ENCODE data around the gene MAEA.
"Not testable (repeated sequence)": the region's sequence is repeated elsewhere in the genome, so short reads cannot be mapped to it uniquely, and the experiment has no call there.

The MAEA gene

DNA sequence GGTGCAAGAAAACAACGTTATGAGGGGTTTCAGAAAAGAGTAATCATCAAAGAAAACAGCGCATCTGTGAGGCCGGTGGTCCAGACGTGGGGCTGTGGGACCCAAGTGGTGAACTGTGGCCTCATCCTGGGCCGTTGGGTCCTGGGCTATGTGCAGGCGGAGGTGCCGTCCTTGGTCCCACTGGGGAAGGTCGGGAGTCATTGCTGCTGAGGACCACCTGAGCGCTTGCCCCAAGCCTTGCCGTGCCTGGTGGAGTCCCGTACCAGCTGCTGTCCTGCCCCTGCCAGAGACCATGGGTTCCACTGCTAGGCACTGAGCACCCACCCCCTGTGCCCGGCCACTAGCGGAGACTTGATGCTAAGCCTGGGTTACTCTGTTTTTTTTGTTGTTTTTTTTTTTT, 31.8 kb downstream of the MAEA start:
- DNase-seq (ENCODE audit: low read depth in 2 of 2): no peak

DNA sequence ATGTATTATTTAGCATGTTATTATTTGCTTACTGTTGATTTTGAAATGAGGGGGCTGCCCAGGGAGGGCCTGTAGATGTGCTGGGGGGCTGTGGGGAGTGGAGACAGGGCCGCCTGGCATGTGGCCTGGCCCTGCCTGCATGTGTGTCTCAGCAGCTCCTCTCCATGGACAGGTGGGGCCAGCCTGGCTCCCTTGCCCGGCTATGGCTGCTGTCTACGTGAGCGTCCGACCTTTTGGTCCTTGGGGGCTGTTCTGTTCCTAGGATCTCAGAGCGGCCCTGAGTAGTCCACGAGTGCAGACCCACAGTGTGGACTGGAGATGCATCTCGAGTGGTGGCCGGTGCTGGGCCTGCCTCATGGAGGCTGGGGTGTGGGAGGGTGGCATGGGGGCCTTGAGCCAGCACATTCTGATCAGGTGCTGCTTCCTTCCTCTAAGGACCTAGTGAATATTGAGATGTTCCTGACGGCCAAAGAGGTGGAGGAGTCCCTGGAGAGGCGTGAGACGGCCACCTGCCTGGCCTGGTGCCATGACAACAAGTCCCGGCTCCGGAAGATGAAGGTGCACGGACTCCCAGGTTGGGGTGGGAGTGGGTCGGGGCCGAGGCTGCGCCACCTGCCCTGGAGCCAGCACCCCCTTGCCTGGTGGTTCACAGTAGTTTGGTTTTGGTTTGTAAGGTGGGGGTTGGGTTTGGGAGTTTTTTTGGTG, 32.4 kb downstream of the MAEA start:
- DNase-seq (ENCODE audit: low read depth in 2 of 2): no peak

DNA sequence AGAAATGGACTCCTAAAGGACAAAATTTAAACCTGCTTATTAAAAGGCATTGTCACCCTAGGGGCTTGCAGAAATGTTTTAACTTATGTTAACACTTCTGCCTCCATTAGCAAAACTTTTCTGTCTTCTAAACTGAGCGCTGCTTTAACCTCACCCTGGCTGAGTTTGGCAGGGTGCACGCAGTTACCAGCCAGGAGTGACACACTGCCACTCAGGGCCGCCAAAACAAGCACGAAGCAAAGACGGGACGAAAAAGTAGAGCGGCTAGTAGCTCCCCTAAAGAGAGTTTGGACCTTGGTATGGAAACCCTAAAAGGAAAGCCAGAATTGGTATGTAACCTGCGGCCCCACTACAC, 33.6 kb downstream of the MAEA start:
- DNase-seq (ENCODE audit: low read depth in 2 of 2): no peak

DNA sequence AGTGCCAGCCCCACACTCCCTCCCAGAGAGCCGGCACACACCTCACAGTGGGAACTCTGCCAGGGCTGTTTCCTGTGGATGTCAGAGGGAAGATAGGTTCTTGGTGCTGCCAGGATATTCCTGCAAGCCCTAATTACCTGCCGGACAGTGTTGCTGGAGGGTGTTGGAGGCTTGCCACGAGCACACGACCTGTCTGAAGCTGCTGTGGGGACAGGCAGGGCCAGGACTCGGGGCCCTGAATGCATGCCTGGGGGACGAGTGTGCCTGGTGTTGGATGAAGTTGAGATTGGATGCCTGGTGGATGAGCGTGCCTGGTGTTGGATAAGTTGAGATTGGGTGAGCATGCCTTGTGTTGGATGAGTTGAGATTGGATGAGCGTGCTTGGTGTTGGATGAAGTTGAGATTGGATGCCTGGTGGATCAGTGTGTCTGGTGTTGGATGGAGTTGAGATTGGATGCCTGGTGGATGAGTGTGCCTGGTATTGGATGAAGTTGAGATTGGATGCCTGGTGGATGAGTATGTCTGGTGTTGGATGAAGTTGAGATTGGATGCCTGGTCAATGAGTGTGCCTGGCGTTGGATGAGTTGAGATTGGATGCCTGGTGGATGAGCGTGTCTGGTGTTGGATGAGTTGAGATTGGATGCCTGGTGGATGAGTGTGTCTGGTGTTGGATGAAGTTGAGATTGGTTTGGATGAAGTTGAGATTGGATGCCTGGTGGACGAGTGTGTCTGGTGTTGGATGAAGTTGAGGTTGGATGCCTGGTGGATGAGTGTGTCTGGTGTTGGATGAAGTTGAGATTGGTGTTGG, 34.1 kb downstream of the MAEA start:
- no peak for DNase-seq (ENCODE audit: low read depth in 2 of 2)

DNA sequence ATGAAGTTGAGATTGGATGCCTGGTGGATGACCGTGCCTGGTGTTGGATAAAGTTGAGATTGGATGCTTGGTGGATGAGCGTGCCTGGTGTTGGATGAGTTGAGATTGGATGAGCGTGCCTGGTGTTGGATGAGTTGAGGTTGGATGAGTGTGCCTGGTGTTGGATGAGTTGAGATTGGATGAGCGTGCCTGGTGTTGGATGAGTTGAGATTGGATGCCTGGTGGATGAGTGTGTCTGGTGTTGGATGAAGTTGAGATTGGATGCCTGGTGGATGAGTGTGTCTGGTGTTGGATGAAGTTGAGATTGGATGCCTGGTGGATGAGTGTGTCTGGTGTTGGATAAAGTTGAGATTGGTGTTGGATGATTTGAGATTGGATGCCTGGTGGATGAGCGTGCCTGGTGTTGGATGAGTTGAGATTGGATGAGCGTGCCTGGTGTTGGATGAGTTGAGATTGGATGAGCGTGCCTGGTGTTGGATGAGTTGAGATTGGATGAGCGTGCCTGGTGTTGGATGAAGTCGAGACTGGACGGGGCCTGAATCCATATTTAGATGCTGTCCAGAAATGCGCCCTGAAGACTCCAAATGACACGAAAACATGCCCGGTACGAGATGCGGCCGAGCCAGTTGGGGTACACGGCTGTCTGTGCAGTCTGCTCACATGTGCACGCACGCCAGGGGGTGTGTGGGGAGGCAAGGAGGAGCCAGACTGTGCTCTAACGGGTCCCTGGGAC, 34.9 kb downstream of the MAEA start:
- not testable (repeated sequence) for DNase-seq (ENCODE audit: low read depth in 2 of 2)

GRCh38 chr4:1325176-1325480, 35.4 kb downstream of the MAEA start:
- no peak for DNase-seq (ENCODE audit: low read depth in 2 of 2)

DNA sequence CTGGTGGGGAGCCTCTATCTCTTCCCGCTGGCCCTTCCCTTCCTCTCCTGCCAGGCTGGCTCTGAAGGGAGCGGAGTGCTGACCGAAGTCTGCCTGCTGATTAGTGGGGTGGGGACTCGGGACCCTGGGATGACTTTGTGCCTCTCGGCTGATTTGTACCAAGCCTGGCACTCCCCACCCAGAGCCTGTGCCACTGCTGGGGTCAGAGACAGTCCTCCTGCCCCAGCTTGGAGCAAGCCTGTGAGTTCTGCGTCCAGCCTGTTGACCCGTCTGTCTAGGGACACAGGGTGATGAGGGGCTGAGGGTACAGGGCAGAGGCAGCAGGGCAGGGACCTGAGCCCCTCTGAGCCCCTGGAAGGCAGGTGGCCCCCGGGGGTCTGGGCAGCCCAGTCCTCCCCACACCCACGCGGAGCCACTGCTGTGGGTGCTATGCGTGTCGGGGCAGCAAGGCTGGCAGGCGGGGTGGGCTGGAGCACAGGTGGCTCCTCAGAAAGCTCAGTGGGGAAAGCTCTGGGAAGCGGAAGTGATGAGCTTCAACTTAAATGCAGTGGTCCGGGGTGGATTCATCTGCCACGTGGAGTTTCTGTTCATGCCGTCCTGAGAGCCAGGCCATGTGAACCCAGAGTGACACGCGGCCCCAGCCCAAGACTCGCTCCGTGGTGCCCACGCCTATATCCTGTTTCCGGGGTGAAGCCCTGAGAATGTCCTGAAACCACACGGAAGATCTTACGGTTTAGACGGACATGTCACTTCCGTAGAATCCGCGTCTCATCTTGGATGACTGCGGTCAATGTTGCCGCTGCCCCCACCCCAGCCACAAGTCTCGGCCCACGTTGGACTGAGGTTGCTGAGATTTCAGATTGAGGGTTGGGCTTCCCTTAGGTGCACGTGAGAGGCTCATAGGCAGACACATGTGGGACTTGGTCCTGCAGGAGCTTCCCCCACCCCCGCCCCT, 36.3 kb downstream of the MAEA start:
- no peak for DNase-seq (ENCODE audit: low read depth in 2 of 2)

DNA sequence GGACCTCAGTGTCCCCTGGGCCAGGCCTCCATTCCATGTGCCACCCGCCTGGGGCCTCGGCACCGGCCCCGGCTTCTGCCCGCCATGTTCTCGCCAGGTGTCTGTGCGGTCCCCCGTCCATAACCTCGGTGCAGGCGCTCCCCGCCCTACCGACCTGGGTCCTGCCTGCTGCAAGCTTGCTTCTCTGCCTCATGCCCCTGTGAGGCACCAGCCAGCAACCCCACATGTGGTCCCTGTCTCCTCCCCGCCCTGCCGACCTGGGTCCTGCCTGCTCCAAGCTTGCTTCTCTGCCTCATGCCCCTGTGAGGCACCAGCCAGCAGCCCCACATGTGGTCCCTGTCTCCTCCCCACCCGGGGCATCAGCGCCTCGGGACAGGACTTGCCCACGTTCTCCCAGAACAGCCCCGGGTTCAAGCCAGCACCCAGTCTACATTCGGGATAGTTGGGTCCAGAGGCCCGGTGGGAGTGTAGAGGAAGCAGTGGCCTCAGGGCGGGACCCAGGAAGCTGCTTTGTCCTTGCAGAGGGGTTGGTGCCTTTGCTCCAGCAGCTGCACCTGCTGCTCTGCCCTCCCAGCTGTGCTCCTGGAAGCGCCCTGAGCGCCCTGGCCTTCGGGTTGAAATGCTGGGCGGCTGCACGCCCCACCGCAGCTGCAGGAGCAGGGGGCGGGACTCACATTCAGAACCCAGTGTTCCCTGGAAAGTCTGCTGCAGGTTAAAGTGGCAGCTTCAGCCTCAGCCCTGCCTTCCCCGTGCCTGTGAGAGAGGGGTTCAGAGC, 37.2 kb downstream of the MAEA start:
- no peak for DNase-seq (ENCODE audit: low read depth in 2 of 2)

DNA sequence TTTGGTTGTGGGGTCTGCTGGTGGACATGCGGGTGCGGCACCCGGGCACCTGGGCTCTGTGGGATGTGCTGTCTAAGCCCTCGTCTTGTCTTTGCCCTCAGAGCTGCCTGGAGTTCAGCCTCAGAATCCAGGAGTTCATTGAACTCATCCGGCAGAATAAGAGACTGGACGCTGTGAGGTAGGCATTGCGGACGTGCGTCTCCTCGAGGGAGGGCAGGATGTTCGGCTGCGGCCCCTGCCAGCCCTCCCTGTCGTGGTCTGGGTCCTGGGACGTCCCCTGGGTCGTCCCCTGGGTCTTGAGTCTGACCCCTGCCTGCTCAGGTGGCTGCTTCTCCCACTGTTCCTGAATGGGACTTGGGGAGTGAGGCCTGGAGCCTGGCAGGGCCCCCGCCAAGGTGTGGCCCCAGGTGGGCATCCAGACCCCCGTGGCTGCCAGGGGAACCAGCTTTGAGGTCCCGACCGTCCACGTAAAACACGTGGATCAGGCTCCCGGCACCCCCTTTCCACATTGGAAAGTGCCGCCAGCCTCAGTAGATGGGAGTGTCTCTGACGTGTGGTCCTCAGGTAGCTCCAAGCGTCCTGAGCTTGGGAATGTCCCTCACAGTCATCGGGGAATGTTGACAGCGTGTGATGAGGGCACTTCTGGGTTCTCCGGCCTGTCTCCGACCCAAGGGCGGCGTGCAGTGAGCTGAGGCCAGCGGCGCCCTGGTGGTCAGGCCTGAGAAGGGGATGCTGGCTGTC, 38.0 kb downstream of the MAEA start:
- DNase-seq (ENCODE audit: low read depth in 2 of 2): no peak

DNA sequence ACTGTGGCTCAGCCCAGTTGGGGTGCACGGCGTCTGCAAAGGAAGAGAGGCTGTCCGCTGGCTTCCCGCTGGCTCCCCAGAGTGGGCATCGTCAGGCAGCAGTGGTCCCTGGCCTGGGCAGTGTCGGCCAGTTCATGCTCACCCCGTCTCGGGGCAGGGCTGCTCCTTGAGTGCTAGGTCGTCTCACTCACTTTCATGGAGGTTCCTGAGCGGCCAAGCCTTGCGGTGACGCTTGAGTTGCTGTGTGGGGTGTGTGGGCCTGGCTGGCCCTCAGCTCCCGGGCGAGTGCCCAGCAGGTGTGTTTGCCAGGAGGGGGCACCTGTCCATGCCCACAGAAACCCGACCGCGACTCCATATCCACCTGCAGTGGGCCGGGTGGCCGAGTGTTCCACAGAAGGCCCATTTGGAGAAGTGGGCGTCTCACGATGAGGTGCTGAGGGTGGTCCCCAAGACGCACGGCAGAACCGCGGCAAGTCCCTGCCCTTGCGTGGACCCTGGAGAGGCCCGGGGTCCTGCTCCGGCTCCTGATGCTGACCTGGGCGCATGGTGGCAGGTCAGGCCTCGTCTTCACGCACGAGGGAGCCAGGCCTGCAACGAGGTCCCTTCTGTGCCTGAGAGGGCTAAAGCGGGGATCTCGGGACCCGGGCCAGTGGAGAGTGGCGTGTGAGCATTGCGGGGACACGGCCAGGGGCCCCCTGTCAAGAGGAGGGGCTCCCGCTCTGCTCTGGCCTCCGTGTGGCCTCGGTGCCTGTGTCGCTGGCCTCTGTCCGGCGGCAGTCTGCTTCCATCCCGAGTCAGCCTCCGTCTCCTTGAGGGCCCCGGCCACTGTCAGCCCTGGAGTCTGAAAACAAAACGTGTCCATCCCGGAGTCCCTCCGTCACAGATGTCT, 38.8 kb downstream of the MAEA start:
- DNase-seq (ENCODE audit: low read depth in 2 of 2): no peak

DNA sequence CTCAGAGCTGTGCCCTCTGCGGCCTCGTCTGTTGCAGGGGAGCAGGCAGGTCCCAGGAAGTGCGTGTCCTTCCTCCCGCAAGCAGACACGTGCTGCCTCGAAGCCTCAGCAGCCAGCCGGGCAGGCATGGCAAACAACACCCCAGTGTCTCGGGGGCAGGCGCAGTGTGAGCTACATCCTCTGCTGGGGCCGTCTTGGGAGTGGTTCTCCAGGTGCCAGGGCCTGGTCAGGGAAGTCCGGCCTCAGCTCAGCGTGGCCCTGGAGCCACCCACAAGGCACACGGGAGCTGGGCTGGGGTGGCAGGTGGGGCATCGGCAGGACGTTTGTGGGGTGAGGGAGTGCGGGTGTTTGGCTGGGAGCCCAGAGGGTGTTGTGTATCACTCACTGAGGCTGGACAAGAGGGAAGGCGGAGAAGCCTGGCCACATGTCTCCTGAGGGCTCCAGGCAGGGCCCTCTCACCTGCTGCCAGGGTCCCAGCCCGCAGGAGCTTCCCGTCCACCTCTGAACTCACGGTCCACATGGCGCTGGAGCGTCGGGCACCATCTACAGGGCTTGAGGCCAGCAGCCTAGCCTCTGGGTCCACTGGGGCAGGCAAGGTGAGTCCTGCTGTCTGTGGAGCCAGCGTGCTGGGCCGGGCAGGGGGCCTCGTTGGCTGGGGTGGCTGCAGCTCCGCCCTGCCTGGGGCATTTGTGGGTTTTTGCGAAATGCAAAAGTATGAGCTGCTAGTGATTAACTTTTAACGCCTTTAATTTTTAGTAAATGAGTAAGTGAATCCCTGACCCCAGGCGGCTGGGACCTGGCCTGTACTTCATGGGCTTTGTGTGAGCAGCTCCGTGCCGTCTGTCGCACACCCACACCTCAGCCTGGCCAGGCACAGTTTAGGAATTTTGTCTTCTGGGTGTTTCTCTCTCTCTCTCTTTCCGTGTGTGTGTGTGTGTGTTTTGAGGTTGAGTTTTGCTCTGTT, 40.0 kb downstream of the MAEA start:
- no peak for DNase-seq (ENCODE audit: low read depth in 2 of 2)

DNA sequence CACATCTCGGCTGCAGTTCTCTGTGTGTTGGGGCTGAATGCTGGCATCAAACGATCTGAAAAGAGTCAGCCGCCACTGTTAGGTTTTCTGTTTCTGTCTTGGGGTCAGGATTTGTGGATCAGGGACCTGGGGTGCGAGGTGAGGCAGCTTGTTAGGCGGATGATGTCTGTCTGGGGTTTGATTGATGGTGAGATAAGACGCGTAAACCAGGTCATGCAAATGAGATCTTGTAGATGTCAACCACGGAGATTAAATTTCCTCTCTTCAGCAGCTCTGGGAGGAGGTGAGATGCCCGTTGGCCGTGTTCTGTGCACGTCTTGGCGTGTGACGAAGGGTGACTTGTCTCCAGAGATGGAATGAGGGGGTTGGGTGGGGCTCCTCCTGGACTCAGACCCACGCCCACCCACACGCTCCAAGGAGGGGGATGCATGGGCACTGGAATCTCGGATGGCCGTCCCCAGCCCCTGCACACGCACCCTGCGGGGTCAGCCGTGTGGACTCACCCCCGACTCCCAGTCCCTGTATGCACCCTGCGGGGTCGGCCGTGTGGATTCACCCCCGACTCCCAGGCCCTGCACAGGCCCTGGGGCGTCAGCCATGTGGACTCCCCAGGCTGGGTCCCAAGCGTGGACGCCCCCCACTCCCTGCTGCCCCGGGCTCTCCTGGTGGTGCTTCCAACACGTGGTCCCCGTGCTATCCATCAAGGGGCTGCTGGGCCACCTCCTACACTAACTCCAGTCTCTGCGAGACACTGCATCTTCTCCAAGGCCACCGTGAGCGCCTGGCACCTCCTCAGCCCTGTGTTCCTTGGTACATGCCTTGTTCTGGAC, 41.3 kb downstream of the MAEA start:
- peak in 1 of 2 donors; percentile 27 for DNase-seq (ENCODE audit: low read depth in 2 of 2)

DNA sequence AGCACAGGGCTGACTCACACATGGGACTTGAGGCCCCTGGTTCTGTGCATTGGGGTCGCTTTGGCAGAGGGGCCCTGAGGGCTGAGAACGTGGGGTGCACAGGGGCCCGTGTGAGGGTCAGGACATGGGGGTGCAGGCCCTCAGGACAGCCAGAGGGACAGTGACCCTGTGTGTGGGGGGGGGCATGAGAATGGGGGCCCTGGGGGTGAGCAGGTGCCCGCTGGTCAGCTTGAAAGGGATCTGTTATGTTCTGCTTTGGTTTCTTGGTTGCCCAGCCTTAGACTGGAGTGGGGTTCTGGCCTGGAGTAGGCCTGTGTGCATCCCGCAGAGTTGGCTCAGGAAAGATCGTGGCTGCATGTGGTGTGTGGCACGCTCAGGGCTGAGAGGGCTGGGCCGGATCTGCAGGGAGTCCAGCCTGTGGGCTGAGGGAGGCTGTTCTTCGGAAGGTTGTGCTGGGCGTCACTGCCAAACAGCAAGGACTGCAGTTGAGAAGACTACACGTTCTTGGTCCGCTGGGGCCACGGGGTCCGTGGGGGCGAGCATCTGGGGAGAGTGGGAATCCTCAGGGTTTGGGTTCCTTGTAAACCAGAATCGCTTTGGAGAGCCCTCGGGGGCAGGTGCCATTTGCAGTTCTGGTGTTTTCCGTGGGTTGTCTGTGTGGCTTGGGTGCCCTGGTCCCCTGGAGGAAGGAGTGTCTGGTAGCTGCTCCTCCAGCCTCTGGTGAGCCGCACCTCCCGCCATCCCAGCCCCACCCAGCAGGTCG, 42.1 kb downstream of the MAEA start:
- no peak for DNase-seq (ENCODE audit: low read depth in 2 of 2)

- DNase-seq (ENCODE audit: low read depth in 2 of 2): no peak
Measured at GRCh38 chr4:1332686-1333085, 43.0 kb downstream of the MAEA start.

DNA sequence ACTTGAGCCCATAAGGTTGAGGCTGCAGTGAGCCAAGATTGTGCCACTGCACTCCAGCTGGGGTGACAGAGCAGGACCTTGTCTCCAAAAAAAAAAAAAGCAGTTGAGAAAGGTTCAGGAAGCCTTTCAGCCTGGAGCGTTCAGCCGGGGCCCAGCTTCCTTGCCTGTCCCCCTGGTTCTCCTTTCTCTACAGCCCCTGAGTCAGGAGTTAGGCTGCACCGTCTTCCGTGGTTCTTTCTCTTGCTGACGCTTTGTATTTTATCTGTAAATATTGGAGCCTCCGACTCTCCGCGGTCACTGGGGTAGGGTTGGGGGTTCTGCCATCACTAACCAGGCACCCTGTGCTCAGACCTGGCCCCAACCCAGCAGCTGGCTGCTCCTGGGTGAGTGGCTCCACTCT, 43.6 kb downstream of the MAEA start:
- DNase-seq (ENCODE audit: low read depth in 2 of 2): no peak

- not testable (repeated sequence) for DNase-seq (ENCODE audit: low read depth in 2 of 2)
Measured at GRCh38 chr4:1333851-1334578, 44.3 kb downstream of the MAEA start.

Measured in stimulated activated CD8-positive, alpha-beta memory T cell treated with anti-CD3 and anti-CD28 coated beads, Interleukin-7, amount 100 ng/mL, for 1 hour (primary cell).